ENCODE results near the gene HSF2BP. TPM values are rescaled to one million over a fixed set of nuclear protein-coding genes. Genes with fewer than 3 reads are reported as not detected.
"Not testable (repeated sequence)": the region's sequence is repeated elsewhere in the genome, so short reads cannot be mapped to it uniquely, and the experiment has no call there.

Gene HSF2BP
- total RNA-seq, 1 donor from 2014 or later: 0.26 TPM

DNA sequence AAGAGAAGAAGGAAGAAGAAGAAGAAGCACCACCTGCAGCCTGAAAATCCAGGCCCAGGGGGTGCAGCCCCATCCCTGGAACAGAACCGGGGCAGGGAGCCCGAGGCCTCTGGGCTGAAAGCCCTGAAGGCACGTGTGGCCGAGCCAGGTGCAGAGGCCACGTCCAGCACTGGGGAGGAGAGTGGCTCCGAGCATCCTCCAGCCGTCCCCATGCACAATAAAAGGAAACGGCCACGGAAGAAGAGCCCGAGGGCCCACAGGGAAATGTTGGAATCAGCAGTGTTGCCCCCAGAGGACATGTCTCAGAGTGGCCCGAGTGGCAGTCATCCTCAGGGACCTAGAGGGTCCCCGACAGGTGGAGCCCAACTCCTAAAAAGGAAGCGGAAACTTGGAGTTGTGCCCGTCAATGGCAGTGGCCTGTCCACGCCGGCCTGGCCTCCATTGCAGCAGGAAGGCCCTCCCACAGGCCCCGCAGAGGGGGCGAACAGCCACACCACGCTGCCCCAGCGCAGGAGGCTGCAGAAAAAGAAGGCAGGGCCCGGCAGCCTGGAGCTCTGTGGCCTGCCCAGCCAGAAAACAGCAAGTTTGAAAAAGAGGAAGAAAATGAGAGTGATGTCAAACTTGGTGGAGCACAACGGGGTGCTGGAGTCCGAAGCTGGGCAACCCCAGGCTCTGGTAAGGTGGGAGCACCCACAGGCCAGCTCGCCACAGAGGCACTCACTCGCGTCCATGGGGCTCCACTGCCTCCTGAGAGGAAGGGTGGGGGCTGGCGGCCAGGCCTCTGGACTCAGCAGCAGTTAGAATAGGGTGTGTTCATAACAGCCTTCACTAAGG lies 28.5 kb upstream of the HSF2BP start:
- peak in 1 of 2 donors; percentile 11 for DNase-seq (ENCODE audit: low read depth in 2 of 2)

DNA sequence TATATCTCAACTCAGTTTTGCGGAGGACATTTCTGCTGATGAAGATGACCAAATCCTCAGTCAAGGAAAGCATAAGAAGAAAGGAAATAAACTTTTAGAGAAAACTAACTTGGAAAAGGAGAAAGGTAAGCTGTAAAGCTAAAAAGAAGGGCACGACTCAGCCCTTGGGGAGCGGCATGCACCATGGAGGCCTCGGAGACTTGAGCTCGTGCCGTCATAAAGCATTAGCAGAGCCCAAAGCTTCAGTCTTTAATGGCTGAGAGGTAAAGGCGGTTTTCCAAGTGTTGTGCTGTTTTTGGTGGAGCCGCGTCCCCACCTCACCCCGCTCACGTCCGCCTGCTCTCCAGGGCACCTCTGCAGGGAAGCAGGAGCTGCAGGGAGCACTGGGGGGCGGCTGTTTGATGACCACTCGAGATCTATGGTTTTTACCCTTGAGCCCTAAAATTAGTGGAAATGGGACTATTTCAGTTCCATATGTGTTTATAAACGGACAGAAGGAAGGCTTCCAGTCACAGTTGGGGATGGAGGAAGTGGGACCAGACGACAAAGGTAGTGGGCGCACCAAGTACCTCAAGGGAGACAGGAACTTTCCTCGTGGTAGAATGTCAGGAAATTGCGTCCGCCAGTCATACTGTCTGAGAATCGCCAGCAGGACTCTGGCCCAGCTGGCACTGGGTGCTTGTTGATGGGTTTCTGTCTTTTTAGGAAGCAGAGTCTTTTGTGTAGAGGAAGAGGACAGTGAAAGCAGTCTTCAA lies 27.7 kb upstream of the HSF2BP start:
- no peak for DNase-seq (ENCODE audit: low read depth in 2 of 2)

- DNase-seq (ENCODE audit: low read depth in 2 of 2): peak; percentile 24 to 58
Measured at GRCh38 chr21:43684424-43684823, 25.1 kb upstream of the HSF2BP start.

GRCh38 chr21:43681650-43682049 lies 22.4 kb upstream of the HSF2BP start:
- DNase-seq (ENCODE audit: low read depth in 2 of 2): no peak

DNA sequence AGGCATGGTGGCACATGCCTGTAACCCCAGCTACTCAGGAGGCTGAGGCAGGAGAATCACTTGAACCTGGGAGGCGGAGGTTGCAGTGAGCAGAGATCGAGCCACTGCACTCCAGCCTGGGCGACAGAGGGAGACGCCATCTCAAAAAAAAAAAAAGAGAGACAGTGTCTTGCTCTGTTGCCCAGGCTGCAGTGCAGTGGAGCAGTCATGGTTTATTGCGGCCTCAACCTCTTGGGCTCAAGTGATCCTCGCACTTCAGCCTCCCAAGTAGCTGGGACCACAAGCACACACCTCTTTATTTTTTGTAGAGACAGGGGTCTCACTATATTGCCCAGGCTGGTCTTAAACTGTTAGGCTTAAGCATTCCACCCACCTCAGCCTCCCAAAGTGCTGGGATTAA lies 21.1 kb upstream of the HSF2BP start:
- DNase-seq (ENCODE audit: low read depth in 2 of 2): not testable (repeated sequence)

DNA sequence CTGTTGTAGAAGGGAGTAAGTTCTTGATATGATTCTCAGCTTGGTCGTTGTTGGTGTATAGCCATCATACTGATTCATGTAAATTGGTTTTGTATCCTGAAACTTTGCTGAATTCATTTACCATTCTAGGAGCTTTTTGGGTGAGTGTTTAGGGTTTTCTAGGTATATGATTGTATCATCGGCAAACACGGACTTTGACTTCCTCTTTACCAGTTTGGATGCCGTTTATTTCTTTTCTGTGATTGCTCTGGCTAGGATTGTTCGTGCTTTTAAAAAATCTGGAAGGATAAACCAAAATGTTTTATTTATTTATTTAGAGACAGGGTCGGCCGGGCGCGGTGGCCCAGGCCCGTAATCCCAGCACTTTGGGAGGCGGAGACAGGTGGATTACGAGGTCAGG lies 20.7 kb upstream of the HSF2BP start:
- no peak for DNase-seq (ENCODE audit: low read depth in 2 of 2)

- DNase-seq (ENCODE audit: low read depth in 2 of 2): no peak
Measured at GRCh38 chr21:43676391-43676790, 17.1 kb upstream of the HSF2BP start.

- DNase-seq (ENCODE audit: low read depth in 2 of 2): no peak
Measured at GRCh38 chr21:43675871-43676270, 16.6 kb upstream of the HSF2BP start.

- DNase-seq (ENCODE audit: low read depth in 2 of 2): no peak
Measured at GRCh38 chr21:43669828-43670605, 10.7 kb upstream of the HSF2BP start.

DNA sequence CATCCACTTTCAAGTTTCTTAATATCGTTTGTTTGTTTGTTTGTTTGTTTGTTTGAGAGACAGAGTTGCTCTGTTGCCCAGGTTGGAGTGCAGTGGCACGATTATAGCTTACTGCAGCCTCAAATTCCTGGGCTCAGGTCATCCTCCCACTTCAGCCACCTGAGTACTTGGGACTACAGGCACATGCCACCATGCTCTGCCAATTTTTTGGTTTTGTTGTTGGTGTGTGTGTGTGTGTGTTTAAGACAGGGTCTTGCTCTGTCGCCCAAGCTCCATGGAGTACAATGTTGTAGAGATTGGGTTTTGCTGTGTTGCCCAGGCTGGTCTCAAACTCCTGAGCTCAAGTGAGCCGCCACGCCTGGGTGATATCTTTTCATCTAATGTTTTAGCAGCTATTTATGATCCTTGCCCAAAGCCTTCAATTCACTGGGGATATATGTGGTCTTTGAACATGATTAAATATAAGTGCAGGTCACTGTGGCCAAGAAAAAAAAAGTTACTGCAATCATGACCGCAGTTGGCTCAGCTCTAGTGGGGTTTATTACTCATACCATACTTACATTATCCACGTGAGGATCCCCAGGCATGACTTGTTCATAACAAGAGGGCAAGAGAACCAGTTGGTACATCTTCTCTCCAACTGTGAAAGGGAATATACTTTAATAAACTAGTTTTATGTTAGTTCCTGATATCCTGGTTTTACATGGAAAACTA lies 8.1 kb upstream of the HSF2BP start:
- no peak for DNase-seq (ENCODE audit: low read depth in 2 of 2)

GRCh38 chr21:43665879-43666278 lies 6.6 kb upstream of the HSF2BP start:
- DNase-seq (ENCODE audit: low read depth in 2 of 2): no peak

DNA sequence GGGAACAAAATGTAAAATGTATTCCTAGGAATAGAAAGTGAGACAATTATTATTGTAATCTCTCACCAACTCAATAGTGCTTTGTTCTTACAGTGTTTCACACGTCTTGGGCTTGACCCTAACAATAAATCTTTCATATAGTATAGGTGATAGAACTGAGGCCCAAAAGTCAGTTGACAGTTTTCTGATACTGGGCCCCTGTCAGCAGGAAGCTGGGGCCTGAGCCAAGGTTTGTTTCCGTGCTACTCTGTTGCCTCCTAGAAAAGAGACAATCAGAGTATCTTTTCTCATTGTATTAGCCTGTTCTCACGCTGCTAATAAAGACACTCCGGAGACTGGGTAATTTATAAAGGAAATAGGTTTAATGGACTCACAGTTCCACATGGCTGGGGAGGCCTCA lies 5.1 kb upstream of the HSF2BP start:
- DNase-seq (ENCODE audit: low read depth in 2 of 2): peak in 1 of 2 donors; percentile 91

- no peak for DNase-seq (ENCODE audit: low read depth in 2 of 2)
Measured at GRCh38 chr21:43663033-43663432, 3.7 kb upstream of the HSF2BP start.

GRCh38 chr21:43662286-43662685 lies 3.0 kb upstream of the HSF2BP start:
- DNase-seq (ENCODE audit: low read depth in 2 of 2): peak in 1 of 2 donors; percentile 30

GRCh38 chr21:43658769-43659135 lies 536 bp downstream of the HSF2BP start:
- no peak for DNase-seq (ENCODE audit: low read depth in 2 of 2)

- DNase-seq (ENCODE audit: low read depth in 2 of 2): no peak
Measured at GRCh38 chr21:43658088-43658741, 1.1 kb downstream of the HSF2BP start.

DNA sequence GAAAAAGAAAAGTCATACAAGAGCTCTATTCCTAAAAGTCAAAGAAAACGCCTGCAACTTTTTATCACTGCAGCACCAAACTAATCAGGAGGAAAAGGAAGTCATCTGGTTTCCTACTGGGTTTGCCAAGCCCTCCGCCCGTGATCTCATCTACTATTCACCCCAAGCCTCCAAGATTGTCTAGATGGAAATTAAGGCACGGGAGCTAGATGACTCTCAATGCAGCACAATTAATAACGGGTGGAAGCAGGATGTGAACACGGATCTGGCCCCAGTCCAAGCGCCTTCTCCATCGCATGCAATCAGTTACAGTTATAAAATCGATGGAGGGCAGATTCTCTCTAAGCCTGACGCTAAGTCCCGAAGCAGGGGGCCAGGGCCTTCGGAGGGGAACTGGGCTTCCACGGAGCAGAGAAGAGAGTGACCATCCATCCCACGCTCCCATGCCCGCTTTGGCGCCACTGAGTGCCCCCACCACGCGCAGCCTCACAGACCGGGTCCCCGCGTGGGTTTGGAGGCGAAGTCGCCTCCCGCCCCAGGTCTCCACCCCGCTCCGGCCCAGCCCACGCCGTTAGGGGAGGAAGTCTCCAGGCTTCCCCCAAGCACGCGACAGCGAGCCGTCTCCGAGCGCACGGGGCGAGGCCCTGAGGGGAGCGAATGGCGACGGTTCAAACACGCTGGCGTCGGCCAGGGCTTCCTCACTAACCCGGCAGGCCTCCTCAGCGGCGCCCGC lies 1.8 kb downstream of the HSF2BP start:
- peak in 1 of 2 donors; percentile 81 for DNase-seq (ENCODE audit: low read depth in 2 of 2)

DNA sequence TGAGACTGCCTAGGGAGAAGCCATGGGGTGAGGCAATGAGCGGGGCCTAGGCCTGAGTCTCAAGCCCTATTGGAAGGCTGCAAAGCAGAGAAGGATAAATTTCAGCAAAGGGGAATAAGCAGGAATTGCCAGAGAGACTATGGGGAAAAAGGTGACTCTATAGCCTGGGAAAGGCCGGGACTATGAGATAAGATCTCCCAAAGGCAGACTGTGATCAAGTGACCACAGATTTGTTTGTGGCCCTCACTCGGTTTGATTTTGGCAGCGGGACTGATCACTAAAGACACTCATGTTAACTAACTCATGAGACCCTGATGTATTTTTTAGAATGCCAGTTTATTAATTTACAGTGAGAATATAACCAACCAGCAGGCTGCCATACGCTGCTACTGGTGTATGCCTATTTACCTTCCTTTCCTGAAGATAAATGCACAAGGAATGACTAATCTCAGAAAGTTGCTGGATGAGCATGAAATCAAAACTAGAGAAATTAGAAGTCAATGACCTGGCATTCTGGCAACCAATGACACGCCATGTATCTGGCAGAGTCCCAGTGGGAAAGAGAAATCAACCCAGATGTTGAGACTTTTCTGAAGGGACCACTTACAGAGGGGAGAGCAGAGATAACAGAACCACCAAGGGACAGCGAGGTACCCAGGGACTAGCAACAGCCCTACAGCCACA lies 4.3 kb downstream of the HSF2BP start:
- DNase-seq (ENCODE audit: low read depth in 2 of 2): peak in 1 of 2 donors; percentile 19

GRCh38 chr21:43653626-43654025 lies 5.7 kb downstream of the HSF2BP start:
- no peak for DNase-seq (ENCODE audit: low read depth in 2 of 2)

- no peak for DNase-seq (ENCODE audit: low read depth in 2 of 2)
Measured at GRCh38 chr21:43652616-43653015, 6.7 kb downstream of the HSF2BP start.

All from dermis microvascular lymphatic vessel endothelial cell (primary cell).